Measurements from ENCODE around the gene UHMK1. TPM values are rescaled to one million over a fixed set of nuclear protein-coding genes. Genes with fewer than 3 reads are reported as not detected.

UHMK1 gene
- total RNA-seq, 1 donor from 2014 or later: 21.5 TPM

GRCh38 chr1:162573136-162573535 lies 75.5 kb downstream of the UHMK1 start:
- peaks cover 2% of the 10 kb centered on the region for H3K36me3 Mint-ChIP-seq (ENCODE audit: insufficient read depth)
- TF ChIP-seq CTCF (IDR thresholded peaks at IDR 0.05; ENCODE audit: unreplicated experiment): no peak
- no peak overlapping the region for H3K4me3 Mint-ChIP-seq (ENCODE audit: low read depth)
- no peak for DNase-seq (ENCODE audit: low spot score, unreplicated experiment)
- H3K27me3 Mint-ChIP-seq: no peaks in the 10 kb centered on the region
- no peaks in the 10 kb centered on the region for H3K9me3 Mint-ChIP-seq (ENCODE audit: low read depth)
- H3K27ac Mint-ChIP-seq: no peak overlapping the region
- peaks cover 15% of the 10 kb centered on the region for H3K4me1 Mint-ChIP-seq (ENCODE audit: low read depth)

- DNase-seq (ENCODE audit: low spot score, unreplicated experiment): no peak
- Mint-ChIP-seq H3K4me3 (ENCODE audit: low read depth) (no peak overlapping the region), H3K36me3 (ENCODE audit: insufficient read depth) (peaks cover 7% of the 10 kb centered on the region), H3K27ac (no peak overlapping the region), H3K9me3 (ENCODE audit: low read depth) (no peaks in the 10 kb centered on the region), H3K4me1 (ENCODE audit: low read depth) (no peaks in the 10 kb centered on the region), H3K27me3 (no peaks in the 10 kb centered on the region)
- no peak for TF ChIP-seq CTCF (IDR thresholded peaks at IDR 0.05; ENCODE audit: unreplicated experiment)
Observed at GRCh38 chr1:162578071-162578700, 80.6 kb downstream of the UHMK1 start.

GRCh38 chr1:162578936-162579335 lies 81.3 kb downstream of the UHMK1 start:
- no peak for TF ChIP-seq CTCF (IDR thresholded peaks at IDR 0.05; ENCODE audit: unreplicated experiment)
- no peak for DNase-seq (ENCODE audit: low spot score, unreplicated experiment)
- H3K4me1 Mint-ChIP-seq (ENCODE audit: low read depth): no peaks in the 10 kb centered on the region
- H3K4me3 Mint-ChIP-seq (ENCODE audit: low read depth): no peak overlapping the region
- no peaks in the 10 kb centered on the region for H3K27me3 Mint-ChIP-seq
- no peaks in the 10 kb centered on the region for H3K9me3 Mint-ChIP-seq (ENCODE audit: low read depth)
- peaks cover 7% of the 10 kb centered on the region for H3K36me3 Mint-ChIP-seq (ENCODE audit: insufficient read depth)
- H3K27ac Mint-ChIP-seq: no peak overlapping the region

Other genes with a start within 250 kb of the UHMK1 start
- gene SPATA46, start 121.0 kb upstream of the UHMK1 start, total RNA-seq: not detected in 2 replicates
- gene C1orf226, start 116.1 kb upstream of the UHMK1 start, total RNA-seq: 5.1 and 6.5 TPM in 2 replicates
- not detected in 2 replicates for gene SH2D1B, start 85.7 kb upstream of the UHMK1 start, total RNA-seq
- 29.1 and 30.8 TPM in 2 replicates for gene UAP1, start 63.9 kb downstream of the UHMK1 start, total RNA-seq
- 1.2 and 1.7 TPM in 2 replicates for gene DDR2, start 134.6 kb downstream of the UHMK1 start, total RNA-seq

Measured in progenitor cell of endocrine pancreas (in vitro differentiated cells).